NB4 (cell line): Measurements from ENCODE around the gene CHST8.

ENCODE experiments used
- POLR2A ChIP-seq: IDR thresholded peaks from 2 replicates; pipeline ENCODE4 v1.6.1; 2011; ENCODE audit warnings: mild to moderate bottlenecking; ENCODE audit not compliant: insufficient read length; ENCODE audit errors: extremely low read depth
- TF ChIP-seq, protein P1 (sequence below): IDR thresholded peaks from one replicate; pipeline ENCODE4 v1.5.1; 2012; ENCODE audit warnings: low read depth, low read length
- TF ChIP-seq, protein P2 (sequence below): IDR thresholded peaks from 2 replicates; pipeline ENCODE4 v1.6.1; 2011; ENCODE audit warnings: low read depth, low read length

- TF ChIP-seq, protein P1, sequence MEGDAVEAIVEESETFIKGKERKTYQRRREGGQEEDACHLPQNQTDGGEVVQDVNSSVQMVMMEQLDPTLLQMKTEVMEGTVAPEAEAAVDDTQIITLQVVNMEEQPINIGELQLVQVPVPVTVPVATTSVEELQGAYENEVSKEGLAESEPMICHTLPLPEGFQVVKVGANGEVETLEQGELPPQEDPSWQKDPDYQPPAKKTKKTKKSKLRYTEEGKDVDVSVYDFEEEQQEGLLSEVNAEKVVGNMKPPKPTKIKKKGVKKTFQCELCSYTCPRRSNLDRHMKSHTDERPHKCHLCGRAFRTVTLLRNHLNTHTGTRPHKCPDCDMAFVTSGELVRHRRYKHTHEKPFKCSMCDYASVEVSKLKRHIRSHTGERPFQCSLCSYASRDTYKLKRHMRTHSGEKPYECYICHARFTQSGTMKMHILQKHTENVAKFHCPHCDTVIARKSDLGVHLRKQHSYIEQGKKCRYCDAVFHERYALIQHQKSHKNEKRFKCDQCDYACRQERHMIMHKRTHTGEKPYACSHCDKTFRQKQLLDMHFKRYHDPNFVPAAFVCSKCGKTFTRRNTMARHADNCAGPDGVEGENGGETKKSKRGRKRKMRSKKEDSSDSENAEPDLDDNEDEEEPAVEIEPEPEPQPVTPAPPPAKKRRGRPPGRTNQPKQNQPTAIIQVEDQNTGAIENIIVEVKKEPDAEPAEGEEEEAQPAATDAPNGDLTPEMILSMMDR: no peak
- TF ChIP-seq, protein P2, sequence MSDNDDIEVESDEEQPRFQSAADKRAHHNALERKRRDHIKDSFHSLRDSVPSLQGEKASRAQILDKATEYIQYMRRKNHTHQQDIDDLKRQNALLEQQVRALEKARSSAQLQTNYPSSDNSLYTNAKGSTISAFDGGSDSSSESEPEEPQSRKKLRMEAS: no peak
- no peak for TF ChIP-seq POLR2A
These were observed 704 bp downstream of the CHST8 start for GRCh38 chr19:33622505-33622808.
